Purkinje cell (primary cell): ENCODE results near the gene CASZ1. TPM values are rescaled to one million over a fixed set of nuclear protein-coding genes. Genes with fewer than 3 reads are reported as not detected.

ENCODE experiments used
- polyA plus RNA-seq: library from polyadenylated mRNA; unstranded; fragments of >200 nt; fragmentation: Nextera tagmentation; gene quantifications from 2 replicates; pipeline ENCODE4 v1.2.1, GENCODE V29; 2014

The CASZ1 gene, protein sequence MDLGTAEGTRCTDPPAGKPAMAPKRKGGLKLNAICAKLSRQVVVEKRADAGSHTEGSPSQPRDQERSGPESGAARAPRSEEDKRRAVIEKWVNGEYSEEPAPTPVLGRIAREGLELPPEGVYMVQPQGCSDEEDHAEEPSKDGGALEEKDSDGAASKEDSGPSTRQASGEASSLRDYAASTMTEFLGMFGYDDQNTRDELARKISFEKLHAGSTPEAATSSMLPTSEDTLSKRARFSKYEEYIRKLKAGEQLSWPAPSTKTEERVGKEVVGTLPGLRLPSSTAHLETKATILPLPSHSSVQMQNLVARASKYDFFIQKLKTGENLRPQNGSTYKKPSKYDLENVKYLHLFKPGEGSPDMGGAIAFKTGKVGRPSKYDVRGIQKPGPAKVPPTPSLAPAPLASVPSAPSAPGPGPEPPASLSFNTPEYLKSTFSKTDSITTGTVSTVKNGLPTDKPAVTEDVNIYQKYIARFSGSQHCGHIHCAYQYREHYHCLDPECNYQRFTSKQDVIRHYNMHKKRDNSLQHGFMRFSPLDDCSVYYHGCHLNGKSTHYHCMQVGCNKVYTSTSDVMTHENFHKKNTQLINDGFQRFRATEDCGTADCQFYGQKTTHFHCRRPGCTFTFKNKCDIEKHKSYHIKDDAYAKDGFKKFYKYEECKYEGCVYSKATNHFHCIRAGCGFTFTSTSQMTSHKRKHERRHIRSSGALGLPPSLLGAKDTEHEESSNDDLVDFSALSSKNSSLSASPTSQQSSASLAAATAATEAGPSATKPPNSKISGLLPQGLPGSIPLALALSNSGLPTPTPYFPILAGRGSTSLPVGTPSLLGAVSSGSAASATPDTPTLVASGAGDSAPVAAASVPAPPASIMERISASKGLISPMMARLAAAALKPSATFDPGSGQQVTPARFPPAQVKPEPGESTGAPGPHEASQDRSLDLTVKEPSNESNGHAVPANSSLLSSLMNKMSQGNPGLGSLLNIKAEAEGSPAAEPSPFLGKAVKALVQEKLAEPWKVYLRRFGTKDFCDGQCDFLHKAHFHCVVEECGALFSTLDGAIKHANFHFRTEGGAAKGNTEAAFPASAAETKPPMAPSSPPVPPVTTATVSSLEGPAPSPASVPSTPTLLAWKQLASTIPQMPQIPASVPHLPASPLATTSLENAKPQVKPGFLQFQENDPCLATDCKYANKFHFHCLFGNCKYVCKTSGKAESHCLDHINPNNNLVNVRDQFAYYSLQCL (N-terminal part only)
- 0.69 TPM in 1 of 2 replicates, not detected in the other for polyA plus RNA-seq

DNA sequence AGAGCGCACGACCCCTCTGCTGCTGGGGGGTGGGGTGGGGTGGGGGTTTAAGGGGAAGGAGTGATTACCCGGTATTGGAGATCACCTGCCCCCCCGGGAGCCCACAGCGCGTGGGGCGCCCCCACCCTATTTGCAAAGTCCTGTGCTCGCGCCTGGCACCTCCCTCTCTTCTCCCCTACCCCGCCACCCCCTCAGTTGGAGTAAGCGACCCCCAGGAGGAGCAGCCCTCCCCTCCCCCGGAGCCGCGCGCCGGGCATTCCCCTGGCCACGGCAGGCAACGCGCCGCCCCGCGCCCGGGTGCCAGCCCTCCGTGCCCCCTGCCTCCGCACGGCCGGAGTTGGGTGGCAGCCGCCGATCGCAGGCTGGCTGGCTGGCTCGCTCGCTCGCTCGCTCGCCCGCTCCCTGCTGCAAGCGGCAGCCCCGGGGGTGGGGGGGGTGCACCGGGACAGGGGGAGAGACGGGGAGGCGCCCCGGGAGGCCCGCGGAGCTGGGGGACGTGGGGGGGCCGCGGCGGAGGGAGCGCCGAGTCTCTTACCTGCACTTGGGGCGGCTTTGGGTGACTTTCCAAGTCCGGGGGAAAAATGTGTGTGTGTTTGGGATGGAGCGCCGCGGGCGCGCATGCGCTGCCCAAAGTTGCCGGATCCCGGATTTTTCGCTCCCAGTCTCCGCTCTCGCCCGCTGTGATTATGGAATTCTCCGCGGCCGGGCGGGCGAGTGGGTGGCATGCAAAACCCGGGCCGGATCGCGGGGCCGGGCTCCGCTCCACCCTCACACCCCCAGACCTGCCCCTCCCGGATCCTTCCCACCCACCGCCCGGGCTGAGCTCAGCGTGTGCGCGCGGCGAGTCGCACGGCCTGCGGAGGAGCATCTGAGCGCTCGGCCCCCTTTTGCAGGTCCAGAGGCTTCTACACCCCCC is at the start of gene CASZ1:
Gene CASZ1, minus strand, starts transcription at position 618 of the 916 bp plus-strand sequence. CDS start 102,757 bp downstream, outside the sequence.

Other genes with a start within 250 kb of the CASZ1 start
- 78.9 and 91.3 TPM in 2 replicates for gene TARDBP, start 216.0 kb upstream of the CASZ1 start, polyA plus RNA-seq